GM19240 (cell line): ENCODE results near the gene GYPB.
"Not testable (repeated sequence)": the region's sequence is repeated elsewhere in the genome, so short reads cannot be mapped to it uniquely, and the experiment has no call there.

Experiments used
- DNase-seq: peaks from one replicate; pipeline ENCODE4 v3.0.0; 2011; ENCODE audit warnings: low spot score; ENCODE audit not compliant: insufficient read length

Gene GYPB

GRCh38 chr4:144014808-144015207, 4.4 kb downstream of the GYPB start:
- no peak for DNase-seq

GRCh38 chr4:144008602-144009001, 10.6 kb downstream of the GYPB start:
- DNase-seq = not testable (repeated sequence)

- not testable (repeated sequence) for DNase-seq
These were observed 11.2 kb downstream of the GYPB start for GRCh38 chr4:144007960-144008359.

DNA sequence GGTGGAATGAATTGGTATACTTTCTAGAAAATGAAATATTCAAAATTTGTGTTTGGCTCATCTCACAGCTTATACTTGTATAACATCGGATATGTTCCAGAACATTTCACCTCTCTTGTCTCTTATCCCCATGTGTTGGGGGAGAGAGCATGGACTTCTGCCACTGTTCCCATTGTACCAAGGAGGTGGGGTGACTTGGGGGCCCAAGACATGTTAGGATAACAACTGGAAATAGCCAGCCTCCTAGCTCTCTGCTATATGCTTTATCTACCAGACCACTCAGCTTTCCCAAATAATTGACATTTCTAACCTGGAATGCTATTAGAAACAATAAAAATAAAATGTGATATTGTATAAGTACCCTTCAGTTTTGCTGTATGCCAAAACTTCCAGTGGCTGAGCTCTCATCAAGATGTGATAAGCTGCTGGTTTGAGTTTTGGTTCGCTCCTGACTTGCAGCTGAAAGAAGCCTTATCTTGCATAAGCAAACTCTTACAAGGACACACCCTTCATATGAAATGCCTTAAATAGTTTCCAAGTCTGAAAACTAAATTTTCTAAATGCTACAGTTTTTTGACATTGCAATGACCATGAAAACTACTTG, 12.9 kb downstream of the GYPB start:
- not testable (repeated sequence) for DNase-seq

DNA sequence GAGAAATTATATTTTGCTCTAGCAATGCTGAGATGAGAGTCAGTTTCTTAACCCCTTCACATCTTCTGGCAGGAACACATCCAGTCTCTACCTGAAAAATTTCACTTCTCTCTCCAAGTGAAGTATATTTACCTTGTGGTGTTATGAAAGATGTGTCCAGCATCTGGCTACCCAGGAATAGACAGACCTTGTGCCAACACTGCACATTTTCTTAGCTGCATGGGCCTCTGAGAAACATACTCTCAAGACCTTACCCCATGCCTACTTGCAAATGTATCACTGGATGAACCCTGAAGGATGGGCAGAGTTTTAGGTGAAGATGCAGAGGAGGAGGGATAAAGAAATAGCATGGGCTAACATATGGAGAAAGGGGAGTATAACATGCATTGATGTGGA, 13.6 kb downstream of the GYPB start:
- DNase-seq = not testable (repeated sequence)

DNA sequence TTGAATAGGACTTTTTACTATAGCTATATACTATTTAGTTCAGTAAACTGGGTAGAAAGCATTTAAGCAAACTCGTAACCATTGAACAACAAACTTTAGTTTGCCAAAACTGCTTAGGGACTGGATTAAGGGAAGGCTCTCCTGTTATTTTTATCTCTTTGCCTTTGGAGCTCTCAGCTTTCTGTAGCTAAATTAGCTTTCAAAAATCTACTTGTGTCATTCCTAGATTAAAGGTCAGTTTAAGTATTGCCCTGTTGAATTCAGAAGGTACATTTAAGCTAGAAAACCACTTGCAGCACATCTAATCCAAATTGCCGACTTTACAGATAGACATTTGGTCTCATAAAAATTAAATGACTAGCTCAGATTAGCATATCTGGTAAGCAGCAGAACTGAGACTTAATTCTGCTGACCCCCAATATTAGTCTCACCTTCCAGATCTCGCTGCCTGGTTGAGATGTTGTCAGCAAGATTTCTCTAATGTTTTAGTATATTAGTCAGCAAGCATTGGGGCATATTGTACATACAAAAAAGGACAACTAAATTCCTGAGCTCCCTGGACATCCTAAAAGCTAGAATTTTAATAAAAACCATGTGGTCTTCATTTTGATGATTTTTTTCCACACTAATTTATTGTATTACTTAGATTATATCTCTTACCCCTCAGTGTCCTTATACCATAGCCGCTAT, 14.2 kb downstream of the GYPB start:
- not testable (repeated sequence) for DNase-seq

GRCh38 chr4:144003890-144004265, 15.3 kb downstream of the GYPB start:
- DNase-seq = not testable (repeated sequence)

GRCh38 chr4:144003205-144003889, 15.8 kb downstream of the GYPB start:
- DNase-seq = not testable (repeated sequence)

GRCh38 chr4:144000331-144000995, 18.7 kb downstream of the GYPB start:
- not testable (repeated sequence) for DNase-seq

GRCh38 chr4:143996193-143996592, 23.0 kb downstream of the GYPB start:
- not testable (repeated sequence) for DNase-seq

- DNase-seq = not testable (repeated sequence)
These were observed 27.4 kb downstream of the GYPB start for GRCh38 chr4:143991761-143992160.

DNA sequence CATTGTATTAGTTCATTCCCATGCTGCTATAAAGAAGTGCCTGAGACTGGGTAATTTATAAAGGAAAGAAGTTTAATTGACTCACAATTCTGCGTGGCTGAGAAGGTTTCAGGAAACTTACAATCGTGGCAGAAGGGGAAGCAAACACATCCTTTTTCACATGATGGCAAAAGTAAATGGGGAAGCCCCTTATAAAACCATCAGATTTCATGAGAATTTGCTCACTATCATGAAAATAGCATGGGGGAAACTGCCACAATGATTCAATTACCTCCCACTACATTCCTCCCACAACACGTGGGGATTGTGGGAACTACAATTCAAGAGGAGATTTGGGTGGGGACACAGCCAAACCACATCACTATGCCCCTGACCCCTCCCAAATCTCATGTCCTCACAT, 28.5 kb downstream of the GYPB start:
- not testable (repeated sequence) for DNase-seq

- no peak for DNase-seq
These were observed 33.0 kb downstream of the GYPB start for GRCh38 chr4:143986180-143986579.

GRCh38 chr4:143980776-143981175, 38.4 kb downstream of the GYPB start:
- not testable (repeated sequence) for DNase-seq

- not testable (repeated sequence) for DNase-seq
These were observed 43.7 kb downstream of the GYPB start for GRCh38 chr4:143975527-143975926.

DNA sequence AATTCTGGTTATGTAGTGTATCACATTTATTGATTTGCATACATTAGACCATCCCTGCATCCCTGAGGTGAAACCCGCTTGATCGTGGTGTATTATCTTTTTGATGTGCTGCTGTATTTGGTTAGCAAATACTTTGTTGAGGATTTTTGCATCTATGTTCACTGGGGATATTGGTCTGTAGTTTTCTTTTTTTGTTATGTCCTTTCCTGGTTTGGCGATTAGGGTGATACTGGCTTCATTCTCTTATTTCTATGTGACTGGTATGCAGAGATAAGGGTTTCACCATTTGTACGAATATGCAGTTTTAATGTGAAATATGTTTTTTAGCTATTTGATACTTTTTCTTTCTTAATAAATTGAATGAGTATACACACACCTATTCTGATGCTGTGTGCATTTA, 45.2 kb downstream of the GYPB start:
- DNase-seq = not testable (repeated sequence)

- DNase-seq = no peak
These were observed 58.1 kb downstream of the GYPB start for GRCh38 chr4:143961075-143961474.

GRCh38 chr4:143955306-143955705, 63.9 kb downstream of the GYPB start:
- DNase-seq = not testable (repeated sequence)

- DNase-seq = not testable (repeated sequence)
These were observed 67.7 kb downstream of the GYPB start for GRCh38 chr4:143951458-143951972.

- not testable (repeated sequence) for DNase-seq
These were observed 68.2 kb downstream of the GYPB start for GRCh38 chr4:143950967-143951366.

GRCh38 chr4:143950185-143950584, 69.0 kb downstream of the GYPB start:
- not testable (repeated sequence) for DNase-seq

GRCh38 chr4:143947493-143947892, 71.7 kb downstream of the GYPB start:
- not testable (repeated sequence) for DNase-seq
